NK-92 (cell line): ENCODE results near the gene P2RY6.
"Not testable (repeated sequence)": the region's sequence is repeated elsewhere in the genome, so short reads cannot be mapped to it uniquely, and the experiment has no call there.

Source experiments
- DNase-seq: peaks from one replicate; lab custom pipeline; 2025; ENCODE audit not compliant: unreplicated experiment; lab: John Stamatoyannopoulos, UW

Gene P2RY6, protein sequence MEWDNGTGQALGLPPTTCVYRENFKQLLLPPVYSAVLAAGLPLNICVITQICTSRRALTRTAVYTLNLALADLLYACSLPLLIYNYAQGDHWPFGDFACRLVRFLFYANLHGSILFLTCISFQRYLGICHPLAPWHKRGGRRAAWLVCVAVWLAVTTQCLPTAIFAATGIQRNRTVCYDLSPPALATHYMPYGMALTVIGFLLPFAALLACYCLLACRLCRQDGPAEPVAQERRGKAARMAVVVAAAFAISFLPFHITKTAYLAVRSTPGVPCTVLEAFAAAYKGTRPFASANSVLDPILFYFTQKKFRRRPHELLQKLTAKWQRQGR

DNA sequence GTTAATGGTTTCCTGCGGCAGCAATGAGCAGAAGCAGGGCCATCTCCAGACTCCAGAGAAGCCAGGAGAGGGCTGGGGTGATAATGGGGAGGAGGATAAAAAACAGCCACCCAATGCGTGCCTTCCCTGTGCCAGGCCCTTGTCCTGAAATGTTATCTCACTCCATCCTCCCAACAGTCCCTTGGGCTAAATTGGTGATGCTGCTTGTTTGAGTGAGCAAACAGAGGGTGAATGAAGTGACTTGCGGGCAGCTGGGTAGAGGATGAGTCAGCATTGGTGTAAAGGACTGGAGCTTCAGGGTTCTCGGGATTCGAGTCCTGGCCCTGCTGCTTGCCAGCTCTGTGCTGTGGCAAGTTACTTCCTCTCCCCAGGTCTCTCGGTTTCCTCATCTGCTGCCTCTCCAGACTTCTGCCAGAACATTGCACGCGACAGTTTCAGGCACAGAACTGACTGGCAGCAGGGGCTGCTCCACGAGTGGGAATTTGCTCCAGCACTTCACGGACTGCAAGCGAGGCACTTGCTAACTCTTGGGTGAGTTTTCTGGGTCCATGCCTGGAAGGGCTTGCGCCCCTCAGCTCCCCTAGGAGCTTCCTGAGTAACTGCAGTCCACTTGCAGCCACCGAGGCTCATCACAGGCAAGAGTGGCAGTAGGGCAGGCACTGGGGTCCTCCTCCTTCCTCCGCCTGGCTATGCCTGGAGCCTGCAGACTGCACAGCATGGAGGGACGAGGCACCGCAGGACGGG is at the start of gene P2RY6:
P2RY6 (plus strand) TSS at position 403 of the 744 bp plus-strand sequence. CDS start 24,181 bp downstream, outside the sequence.
- DNase-seq: no peak

DNA sequence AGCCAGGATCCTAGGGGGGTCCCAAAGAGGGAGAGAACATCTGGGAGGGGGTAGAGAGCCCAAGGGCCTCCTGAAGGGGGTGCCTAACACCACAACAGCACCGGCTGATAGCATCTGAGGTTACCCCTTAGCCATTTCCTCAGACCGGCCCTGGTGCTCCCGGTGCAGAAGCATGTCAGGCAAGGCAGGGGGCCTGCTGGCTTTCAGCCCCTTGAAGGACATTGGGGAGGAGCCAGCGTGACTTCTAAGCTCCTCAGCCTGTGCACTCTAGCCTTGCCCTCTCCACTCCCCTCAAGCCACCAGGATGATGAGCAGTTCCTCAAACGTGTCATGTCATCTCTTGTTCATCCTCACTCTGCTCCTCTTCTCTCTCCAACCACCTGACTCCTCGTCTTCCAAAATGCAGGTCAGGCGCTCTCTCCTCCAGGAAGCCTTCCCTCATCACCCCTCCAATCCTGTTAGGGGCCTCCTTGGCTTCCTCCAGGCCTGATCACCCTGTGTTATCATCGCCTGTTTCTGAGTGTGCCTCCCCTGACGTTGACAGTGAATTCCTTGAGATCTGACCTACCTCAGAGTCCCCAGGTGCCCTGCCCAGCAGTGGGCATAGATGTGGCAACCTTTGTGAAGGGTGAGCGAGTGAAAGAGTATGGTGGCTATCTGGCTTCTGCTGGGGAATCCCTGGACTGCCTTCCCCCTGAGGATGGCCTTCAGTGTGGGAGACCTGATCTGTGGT is 48.0 kb upstream of the P2RY6 start:
- DNase-seq: no peak

DNA sequence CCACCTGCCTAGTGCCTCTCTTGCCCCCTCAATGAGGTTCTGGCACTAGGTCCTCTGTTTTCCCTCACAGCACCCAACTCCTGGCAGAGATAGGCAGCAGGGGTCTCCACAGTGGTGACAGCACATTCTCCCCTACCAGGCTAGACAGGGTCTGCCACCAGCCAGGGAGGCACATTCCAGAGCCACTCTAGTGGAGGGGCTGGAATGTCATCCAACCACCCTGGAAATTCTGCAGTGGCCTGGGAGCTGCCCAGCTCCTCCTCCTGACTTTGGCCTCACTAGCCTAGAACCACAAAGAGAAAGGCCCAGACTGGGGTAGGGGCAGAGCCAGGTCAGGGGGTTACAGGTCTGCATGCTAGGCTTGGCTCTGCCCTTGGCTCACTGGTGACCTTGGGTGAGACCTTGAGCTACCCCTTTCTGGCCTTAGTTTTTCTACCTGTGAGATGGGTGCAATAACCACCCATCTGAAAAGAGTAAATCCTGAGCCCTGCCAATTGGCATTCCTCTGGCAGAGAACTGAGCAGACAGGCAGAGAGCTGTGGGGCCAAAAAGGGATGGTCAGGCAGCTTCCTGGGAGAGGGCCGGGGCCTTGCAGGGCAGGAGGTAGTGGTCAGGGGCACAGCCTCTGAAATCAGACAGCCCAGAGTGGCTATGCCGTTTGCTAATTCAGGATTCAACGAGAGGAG is 47.0 kb upstream of the P2RY6 start:
- no peak for DNase-seq

DNA sequence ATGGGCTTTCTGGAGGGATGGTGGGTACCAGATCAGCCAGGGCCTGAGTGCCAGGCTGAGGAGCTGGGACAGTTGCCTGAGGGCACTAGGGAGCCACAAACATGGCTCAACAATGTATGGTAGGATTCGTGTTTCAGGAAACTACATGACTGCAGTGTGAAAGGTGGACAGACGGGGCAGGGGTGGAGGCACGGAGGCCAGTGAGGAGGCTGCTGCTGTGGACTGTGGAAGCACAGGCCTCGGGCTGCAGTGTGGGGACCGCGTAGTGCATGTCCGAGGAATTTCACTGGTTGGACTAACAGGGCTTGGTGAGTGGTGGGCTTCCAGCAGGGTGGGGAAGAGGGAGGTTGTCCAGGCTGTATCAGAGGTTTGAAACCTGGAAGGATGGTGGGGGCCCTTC is 46.3 kb upstream of the P2RY6 start:
- DNase-seq: no peak

DNA sequence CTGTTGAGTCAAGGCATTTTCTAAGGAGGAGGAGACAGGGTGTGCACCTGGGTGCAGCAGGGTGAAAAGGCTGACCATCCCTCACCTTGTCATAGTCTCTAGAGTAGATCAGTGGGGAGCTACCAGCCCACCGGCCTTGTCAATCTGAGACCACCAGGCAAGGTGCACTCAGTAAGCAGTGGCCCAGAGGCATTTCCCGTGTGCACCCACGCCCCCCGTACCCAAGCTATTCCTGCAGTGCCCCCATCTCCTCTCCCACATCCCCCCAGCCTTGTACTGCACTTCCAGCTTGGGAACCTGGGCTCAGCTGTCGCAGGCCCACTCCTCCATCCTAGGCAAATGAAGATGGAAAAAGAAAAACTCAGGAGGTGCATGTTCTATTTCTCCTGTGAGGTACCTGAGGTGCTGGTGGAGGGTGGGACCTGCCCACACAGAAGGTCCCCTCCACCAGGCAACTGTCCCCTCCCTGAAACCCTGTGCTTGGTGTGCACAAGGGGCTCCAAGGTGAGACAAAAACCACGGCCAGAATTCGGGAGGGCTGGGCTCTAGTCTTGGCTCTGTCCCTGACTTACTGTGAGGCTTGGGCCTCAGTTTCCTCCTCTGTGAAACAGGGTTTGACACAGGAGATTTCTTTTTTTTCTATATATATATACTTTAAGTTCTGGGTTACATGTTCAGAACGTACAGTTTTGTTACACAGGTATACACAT is 45.7 kb upstream of the P2RY6 start:
- no peak for DNase-seq

DNA sequence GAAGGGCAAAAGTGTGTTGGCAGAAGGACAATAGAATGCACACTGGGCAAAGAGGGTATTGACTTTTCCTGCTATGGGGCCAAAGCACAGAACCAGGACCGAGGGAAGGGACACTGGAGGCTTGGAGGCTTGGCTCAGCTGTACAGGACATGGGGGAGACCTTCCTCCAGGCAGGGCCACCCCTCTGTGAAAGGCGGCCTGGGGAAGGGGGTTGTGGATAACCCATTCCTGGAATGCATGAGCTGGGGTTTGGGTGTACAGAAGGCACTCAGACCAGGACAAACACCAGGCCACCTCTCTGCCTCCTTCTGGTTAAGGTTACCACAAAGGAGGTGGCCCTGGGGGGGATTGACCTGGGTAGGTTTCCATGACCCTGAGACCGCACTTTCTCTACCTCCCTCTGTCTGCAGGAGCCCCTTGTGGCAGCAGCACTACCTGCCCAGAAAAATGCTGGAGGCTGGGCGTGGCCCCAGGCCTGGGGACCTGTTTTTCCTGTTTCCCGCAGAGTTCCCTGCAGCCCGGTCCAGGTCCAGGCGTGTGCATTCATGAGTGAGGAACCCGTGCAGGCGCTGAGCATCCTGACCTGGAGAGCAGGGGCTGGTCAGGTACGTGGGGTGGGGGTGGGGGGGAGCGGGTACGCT is 44.4 kb upstream of the P2RY6 start:
- no peak for DNase-seq

DNA sequence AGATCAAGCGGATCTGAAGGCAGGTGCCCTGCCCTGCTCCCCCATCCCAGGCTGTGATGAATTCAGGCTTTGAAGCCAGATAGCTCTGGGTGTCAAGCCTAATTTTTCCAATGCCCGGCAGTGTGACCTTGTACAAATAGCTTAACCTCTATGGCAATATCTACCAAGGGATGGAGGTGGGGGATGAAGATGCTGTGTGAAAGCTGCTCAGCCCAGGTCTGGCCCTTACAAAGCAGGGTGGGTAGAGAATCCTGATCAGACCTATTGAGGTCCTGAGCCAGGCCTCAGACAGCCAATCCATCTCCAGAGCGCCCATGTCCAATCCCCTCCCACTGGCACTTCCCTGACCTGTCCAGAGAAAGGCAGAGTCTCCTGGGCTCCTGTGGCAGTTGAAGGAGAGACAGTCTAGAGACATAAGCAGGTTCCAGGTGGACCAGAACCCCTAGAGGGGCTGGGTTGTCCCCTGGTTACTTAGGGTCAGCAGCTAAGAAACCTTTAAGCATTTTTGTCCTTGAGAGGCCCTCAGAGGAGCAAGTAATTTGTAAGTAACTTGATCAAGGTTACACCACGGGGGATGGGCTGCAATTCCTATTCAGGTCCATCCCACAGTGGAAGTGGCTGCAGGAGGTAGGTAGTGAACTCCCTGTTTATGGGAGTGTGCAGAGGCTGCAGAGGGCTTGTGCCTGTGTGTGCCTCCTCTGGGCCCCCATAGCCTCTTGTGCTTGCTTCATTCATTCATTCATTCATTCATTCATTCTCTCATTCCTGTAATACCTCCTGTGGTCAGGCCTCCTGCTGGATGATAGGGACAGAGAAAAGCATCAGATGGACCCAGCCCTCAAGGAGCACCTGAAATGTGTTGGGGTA is 43.6 kb upstream of the P2RY6 start:
- no peak for DNase-seq

DNA sequence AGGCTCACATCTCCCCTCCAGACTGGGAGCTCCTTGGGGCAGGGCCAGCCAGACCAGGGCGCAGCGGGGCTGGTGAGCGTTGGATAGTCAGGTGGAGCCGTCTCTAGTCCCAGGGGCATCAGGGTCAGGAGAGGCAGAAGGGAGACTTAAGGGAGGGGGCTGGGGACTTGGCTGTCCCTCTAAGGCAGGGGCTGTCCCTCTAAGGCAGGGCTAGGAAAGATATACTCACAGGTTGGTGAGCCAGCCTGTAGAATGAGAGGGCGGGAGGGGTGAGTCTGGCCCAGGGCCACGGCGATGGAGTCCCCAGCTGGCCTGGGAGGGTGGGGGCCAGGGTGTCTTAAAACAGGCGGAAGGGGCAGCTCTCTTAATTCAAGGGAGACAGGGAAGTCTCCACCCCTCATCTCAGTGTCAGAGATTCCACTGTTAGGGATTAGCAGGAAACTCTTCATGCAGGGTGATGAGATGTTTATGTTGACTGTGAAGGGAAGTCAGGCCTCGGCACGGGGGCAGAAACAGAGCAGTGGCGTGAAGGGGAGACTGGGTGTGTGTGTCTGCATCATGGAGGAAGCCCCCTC is 42.7 kb upstream of the P2RY6 start:
- no peak for DNase-seq

DNA sequence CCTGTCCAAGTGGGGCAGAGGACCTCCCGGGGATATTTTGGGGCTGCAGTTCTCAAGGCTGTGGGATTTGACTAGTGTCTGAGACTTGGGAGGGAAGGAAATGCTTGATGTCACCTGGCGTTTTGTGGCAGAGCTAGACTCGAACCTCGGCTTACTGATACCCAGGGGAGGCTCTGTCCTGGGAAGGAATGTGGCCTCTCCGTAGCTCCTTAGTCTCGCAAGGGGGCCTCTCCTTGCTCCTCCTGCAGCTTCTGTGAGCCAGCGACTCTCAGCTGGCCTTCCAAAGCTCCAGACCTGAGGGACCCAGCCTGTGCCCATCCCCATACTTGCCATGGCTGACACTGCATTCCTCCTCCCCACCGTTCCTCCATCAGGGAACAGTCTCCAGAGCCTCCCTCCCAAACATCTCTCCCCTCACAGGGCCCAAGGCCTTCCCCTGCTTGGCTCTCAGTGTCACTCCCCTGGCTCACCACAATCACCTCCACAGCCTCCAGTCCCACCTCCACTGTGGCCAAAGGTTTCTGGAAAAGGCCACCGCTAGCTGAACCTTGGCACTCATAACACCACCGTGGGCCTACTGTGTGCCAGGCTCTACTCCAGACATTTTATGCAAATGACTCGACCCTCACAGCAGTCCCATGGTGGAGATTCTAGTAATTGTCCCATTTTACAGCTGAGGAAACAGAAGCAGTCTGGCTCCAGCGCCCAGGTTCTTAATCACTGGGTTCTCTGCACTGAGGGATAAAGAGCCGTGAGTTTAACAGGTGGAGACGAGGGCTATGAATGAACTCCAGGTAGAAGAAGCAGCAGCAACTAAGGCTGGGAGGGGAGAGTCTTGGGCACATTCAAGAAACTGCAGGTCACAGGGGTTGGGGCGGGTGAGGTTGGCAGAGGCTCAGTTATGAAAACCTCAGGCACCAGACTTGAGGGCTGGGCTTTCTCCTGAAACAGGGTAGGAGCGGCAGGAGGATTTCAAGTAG is 42.0 kb upstream of the P2RY6 start:
- DNase-seq: no peak

DNA sequence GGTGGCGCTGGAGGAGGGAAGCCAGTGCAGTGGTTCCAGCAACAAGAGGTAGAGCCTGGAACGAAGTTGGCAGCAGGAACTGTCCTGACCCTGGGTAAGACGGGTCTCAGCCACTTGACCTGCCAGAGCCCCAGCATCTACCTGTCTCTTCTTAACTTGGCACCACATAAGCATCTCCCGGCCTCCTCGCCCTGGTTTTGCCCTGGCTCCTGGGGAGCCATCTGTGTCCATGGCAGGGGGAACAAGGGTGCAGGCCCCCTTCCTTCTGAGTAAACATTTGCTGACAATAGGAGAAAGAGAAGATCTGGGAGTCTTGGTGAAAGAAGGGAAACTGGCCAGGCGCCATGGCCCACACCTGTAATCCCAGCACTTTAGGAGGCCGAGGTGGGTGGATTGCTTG is 41.2 kb upstream of the P2RY6 start:
- DNase-seq: no peak

DNA sequence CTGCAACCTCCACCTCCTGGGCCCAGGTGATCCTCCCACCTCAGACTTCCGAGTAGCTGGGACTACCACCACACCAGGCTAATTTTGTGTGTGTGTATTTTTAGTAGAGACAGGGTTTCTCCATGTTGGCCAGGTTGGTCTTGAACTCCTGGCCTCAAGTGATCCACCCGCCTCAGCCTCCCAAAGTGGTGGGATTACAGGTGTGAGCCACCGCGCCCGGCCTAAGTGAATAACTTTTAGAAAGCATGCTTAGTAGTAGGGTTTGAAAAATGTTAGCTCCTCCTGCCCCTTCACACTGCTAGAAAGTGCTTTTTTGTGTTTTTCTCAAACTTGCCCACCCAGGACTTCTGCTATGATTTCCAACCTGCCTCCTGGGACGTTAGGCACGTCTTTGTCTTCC is 39.7 kb upstream of the P2RY6 start:
- DNase-seq: not testable (repeated sequence)

DNA sequence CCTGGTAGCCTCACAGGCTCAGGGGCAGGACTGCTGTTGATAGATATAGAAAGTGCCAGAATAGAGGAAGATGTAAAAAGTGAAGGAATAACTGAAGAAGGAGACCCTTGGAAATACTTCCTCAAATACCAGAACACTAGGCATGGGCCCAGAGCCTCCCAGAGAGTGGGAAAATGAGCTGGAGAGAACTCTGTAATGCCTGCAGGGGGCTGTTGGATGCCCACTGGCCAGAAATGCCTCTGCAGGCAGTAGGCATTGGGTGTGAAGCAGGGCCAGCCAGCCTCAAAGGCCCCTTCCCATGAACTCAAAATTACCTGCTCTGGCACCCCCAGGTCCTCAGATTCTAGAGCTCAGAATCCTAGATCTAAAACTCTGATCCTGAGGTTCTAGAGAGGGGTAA is 38.9 kb upstream of the P2RY6 start:
- DNase-seq: no peak

DNA sequence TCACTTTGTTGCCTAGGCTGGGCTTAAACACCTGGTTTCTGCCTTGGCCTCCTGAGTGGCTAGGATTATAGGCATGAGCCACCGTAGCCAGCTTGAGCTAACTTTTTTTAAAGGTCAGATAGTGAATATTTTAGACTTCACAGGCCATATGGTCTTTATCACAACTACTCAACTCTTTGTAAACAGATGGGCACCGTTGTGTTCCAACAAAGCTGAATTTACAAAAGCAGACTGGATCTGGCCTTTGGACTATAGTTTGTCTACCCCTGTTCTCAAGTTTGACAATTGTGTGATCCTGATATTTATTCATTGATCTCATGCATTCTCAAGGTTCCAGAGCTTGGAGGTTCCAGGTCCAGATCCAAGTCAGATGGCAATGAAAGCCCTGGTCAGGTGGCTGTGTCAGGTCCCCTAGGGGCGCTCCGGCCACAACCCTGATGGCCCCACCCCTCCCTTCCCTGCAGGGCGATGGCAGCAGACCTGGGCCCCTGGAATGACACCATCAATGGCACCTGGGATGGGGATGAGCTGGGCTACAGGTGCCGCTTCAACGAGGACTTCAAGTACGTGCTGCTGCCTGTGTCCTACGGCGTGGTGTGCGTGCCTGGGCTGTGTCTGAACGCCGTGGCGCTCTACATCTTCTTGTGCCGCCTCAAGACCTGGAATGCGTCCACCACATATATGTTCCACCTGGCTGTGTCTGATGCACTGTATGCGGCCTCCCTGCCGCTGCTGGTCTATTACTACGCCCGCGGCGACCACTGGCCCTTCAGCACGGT is 38.3 kb upstream of the P2RY6 start:
- no peak for DNase-seq

DNA sequence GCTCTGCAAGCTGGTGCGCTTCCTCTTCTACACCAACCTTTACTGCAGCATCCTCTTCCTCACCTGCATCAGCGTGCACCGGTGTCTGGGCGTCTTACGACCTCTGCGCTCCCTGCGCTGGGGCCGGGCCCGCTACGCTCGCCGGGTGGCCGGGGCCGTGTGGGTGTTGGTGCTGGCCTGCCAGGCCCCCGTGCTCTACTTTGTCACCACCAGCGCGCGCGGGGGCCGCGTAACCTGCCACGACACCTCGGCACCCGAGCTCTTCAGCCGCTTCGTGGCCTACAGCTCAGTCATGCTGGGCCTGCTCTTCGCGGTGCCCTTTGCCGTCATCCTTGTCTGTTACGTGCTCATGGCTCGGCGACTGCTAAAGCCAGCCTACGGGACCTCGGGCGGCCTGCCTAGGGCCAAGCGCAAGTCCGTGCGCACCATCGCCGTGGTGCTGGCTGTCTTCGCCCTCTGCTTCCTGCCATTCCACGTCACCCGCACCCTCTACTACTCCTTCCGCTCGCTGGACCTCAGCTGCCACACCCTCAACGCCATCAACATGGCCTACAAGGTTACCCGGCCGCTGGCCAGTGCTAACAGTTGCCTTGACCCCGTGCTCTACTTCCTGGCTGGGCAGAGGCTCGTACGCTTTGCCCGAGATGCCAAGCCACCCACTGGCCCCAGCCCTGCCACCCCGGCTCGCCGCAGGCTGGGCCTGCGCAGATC is 37.5 kb upstream of the P2RY6 start:
- no peak for DNase-seq

DNA sequence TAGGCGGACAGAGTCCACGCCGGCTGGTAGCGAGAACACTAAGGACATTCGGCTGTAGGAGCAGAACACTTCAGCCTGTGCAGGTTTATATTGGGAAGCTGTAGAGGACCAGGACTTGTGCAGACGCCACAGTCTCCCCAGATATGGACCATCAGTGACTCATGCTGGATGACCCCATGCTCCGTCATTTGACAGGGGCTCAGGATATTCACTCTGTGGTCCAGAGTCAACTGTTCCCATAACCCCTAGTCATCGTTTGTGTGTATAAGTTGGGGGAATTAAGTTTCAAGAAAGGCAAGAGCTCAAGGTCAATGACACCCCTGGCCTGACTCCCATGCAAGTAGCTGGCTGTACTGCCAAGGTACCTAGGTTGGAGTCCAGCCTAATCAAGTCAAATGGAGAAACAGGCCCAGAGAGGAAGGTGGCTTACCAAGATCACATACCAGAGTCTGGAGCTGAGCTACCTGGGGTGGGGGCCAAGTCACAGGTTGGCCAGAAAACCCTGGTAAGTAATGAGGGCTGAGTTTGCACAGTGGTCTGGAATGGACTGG is 36.8 kb upstream of the P2RY6 start:
- DNase-seq: no peak

DNA sequence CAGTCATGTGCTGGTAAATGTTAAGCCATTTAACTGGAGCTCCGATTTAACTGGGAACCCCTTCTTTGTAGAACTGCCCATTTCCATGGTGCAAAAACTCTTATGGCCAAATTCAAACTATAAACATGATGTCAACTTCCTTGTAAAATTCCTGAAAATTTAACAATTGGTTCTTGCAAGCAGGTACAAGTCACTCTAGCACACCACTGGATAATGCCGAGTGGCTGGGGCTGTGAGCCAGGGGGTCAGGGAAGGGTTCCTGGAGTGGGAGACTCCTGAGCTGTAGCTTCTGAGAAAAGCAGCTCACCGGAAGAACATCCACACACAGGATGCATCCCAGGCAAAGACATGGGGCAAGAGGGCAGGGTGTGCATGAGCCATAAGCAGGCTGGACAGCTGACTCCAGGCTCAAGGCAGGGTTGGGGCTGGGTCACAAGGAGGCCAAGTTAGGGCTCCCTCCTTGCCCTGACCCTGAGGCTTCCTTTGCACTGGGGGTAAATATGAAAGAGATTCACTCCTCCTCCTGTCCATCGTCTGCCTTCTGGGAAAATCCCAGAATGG is 35.9 kb upstream of the P2RY6 start:
- no peak for DNase-seq
